Mucosa of descending colon (tissue), 3 donors: ENCODE data around the gene KLHDC10. TPM values are rescaled to one million over a fixed set of nuclear protein-coding genes. Genes with fewer than 3 reads are reported as not detected.

Source experiments
- ATAC-seq: fragments of 200-7000 bp; cut with Tn5 transposase; one replicate; pipeline ENCODE4 v1.9.1; 2020; ENCODE audit warnings: mild to moderate bottlenecking, moderate library complexity
- DNase-seq, 3 donors: peaks; one replicate each; pipeline ENCODE4 v3.0.0-alpha.2; 2020
- H3K36me3 ChIP-seq: fragments of 200-600 bp; one replicate; pipeline ENCODE4 v1.8.0; 2021; ENCODE audit warnings: low read depth, mild to moderate bottlenecking
- H3K4me1 ChIP-seq: fragments of 200-600 bp; one replicate; pipeline ENCODE4 v1.8.0; 2021; ENCODE audit warnings: low read depth, mild to moderate bottlenecking
- H3K4me3 ChIP-seq: fragments of 200-600 bp; one replicate; pipeline ENCODE4 v1.8.0; 2021; ENCODE audit warnings: mild to moderate bottlenecking
- H3K9me3 ChIP-seq: fragments of 200-600 bp; one replicate; pipeline ENCODE4 v1.8.0; 2021; ENCODE audit warnings: mild to moderate bottlenecking
- intact Hi-C, 2 donors: fragments of 100-400 bp; cut with DNase I in 1 of 2; cut with micrococcal nuclease in 1 of 2; formaldehyde crosslinking; loops; one replicate each; pipeline versions ENCODE4 v1.11.0 to v1.11.1; 2022; cut with DNase I, micrococcal nuclease
- total RNA-seq, 3 donors: library from RNA; stranded (reverse); fragmentation: NEBNext Ultra II Directional in 2 of 3; extraction: Animal tissue kit (Norgen Biotek cat#: 25700) in 2 of 3; gene quantifications; one replicate each; pipeline versions ENCODE4 v1.2.1 to v1.2.4, GENCODE V29; 2021 to 2023
- TF ChIP-seq, protein P1 (sequence below): fragments of 200-600 bp; IDR thresholded peaks from one replicate; pipeline ENCODE4 v1.8.0; 2022; ENCODE audit warnings: antibody characterized with exemption, mild to moderate bottlenecking
- donor health status: DM: no; HTN: no; CAD: no; lungs with moderate emphysema.
- donor health status: DM: no; HTN: no; CAD: no.
- donor health status: DM: no; HTN: yes; CAD: no.

The KLHDC10 gene
- total RNA-seq, 3 donors from 2014 or later, result 30.1 to 36.2 (median 34.1) TPM

DNA sequence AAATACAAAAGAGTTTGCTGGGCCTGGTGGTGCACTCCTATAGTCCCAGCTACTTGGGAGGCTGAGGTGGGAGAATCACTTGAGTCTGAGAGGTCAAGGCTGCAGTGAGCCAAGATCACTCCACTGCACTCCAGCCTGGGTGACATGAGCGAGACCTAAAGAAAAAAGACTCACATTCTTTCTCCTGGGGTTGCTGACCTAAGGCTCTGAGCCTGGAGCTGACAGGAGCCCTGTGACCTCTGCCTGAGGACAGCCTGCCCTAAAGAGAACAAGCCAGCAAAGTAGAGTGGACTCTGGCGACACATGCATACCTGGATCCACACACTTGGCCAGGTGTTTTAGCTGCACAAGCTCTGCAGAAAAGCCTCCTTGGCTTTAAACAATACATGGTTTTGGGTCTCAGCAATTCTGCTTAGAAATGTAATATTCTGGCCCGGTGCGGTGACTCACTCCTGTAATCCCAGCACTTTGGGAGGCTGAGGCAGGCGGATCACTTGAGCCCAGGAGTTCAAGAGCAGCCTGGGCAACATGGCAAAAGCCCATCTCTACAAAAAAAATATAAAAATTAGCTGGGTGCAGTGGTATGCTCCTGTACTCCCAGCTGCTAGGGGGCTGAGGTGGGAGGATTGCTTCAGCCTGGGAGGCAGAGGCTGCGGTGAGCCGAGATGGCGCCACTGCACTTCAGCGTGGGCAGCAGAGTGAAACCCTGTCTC, 76.5 kb downstream of the KLHDC10 start:
- ATAC-seq, result no peak
- DNase-seq, result no peak
- Histone ChIP-seq H3K9me3 (no peaks in the 10 kb centered on the region), H3K36me3 (no peaks in the 10 kb centered on the region), H3K4me1 (peaks cover 8% of the 10 kb centered on the region), H3K4me3 (no peak overlapping the region)
- TF ChIP-seq, protein P1, sequence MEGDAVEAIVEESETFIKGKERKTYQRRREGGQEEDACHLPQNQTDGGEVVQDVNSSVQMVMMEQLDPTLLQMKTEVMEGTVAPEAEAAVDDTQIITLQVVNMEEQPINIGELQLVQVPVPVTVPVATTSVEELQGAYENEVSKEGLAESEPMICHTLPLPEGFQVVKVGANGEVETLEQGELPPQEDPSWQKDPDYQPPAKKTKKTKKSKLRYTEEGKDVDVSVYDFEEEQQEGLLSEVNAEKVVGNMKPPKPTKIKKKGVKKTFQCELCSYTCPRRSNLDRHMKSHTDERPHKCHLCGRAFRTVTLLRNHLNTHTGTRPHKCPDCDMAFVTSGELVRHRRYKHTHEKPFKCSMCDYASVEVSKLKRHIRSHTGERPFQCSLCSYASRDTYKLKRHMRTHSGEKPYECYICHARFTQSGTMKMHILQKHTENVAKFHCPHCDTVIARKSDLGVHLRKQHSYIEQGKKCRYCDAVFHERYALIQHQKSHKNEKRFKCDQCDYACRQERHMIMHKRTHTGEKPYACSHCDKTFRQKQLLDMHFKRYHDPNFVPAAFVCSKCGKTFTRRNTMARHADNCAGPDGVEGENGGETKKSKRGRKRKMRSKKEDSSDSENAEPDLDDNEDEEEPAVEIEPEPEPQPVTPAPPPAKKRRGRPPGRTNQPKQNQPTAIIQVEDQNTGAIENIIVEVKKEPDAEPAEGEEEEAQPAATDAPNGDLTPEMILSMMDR, result no peak
- intact Hi-C loops, result no loop called here

GRCh38 chr7:130147710-130148325, 77.5 kb downstream of the KLHDC10 start:
- intact Hi-C loops, result no loop called here
- DNase-seq (no peak), ATAC-seq (no peak)
- Histone ChIP-seq H3K4me1 (peaks cover 8% of the 10 kb centered on the region), H3K9me3 (no peaks in the 10 kb centered on the region), H3K36me3 (no peaks in the 10 kb centered on the region), H3K4me3 (no peak overlapping the region)
- TF ChIP-seq, protein P1, result no peak

GRCh38 chr7:130148561-130148960, 78.2 kb downstream of the KLHDC10 start:
- Histone ChIP-seq H3K9me3 (no peaks in the 10 kb centered on the region), H3K4me3 (no peak overlapping the region), H3K4me1 (peaks cover 10% of the 10 kb centered on the region), H3K36me3 (no peaks in the 10 kb centered on the region)
- TF ChIP-seq, protein P1, result no peak
- ATAC-seq (no peak), DNase-seq (no peak)
- intact Hi-C loops, result no loop called here

GRCh38 chr7:130149281-130150139, 79.2 kb downstream of the KLHDC10 start:
- no peaks in the 10 kb centered on the region for H3K9me3 ChIP-seq
- DNase-seq (peak; percentile 62 to 78 (median 71)), ATAC-seq (peak; percentile 61)
- intact Hi-C loops, result no loop called here
- H3K4me1 ChIP-seq, result peaks cover 15% of the 10 kb centered on the region
- H3K36me3 ChIP-seq, result no peaks in the 10 kb centered on the region
- no peak overlapping the region for H3K4me3 ChIP-seq
- TF ChIP-seq, protein P1, result no peak

- intact Hi-C loops, result no loop called here
- Histone ChIP-seq H3K36me3 (no peaks in the 10 kb centered on the region), H3K9me3 (no peaks in the 10 kb centered on the region), H3K4me1 (peaks cover 16% of the 10 kb centered on the region), H3K4me3 (no peak overlapping the region)
- TF ChIP-seq, protein P1, result no peak
- ATAC-seq (no peak), DNase-seq (no peak)
Observed at GRCh38 chr7:130150587-130150986, 80.3 kb downstream of the KLHDC10 start.
